RWPE1 (cell line): Measurements from ENCODE around the gene ZFP36L2.

ENCODE experiments used
- CTCF ChIA-PET: fragments of 350-600 bp; sonication (Branson Sonifier 250); formaldehyde crosslinking; extraction: SDS; loops from one replicate; lab custom pipeline; 2021; lab: Yijun Ruan, JAX
- POLR2A ChIA-PET: fragments of 400-600 bp; formaldehyde crosslinking; extraction: SDS; loops from one replicate; lab custom pipeline; 2020; ENCODE audit warnings: antibody characterized with exemption; ENCODE audit not compliant: low non-redundant PET; lab: Yijun Ruan, JAX
- DNase-seq: peaks from one replicate; pipeline ENCODE4 v3.0.0; 2012; ENCODE audit warnings: low spot score
- H3K27ac ChIP-seq: fragments of 450-650 bp; 2 replicates; pipeline ENCODE4 v1.5.1; 2017
- TF ChIP-seq, protein P1 (sequence below): fragments of 450-650 bp; conservative IDR thresholded peaks from 2 replicates; pipeline ENCODE4 v1.5.1; 2017; ENCODE audit warnings: low read depth, mild to moderate bottlenecking

Gene ZFP36L2

DNA sequence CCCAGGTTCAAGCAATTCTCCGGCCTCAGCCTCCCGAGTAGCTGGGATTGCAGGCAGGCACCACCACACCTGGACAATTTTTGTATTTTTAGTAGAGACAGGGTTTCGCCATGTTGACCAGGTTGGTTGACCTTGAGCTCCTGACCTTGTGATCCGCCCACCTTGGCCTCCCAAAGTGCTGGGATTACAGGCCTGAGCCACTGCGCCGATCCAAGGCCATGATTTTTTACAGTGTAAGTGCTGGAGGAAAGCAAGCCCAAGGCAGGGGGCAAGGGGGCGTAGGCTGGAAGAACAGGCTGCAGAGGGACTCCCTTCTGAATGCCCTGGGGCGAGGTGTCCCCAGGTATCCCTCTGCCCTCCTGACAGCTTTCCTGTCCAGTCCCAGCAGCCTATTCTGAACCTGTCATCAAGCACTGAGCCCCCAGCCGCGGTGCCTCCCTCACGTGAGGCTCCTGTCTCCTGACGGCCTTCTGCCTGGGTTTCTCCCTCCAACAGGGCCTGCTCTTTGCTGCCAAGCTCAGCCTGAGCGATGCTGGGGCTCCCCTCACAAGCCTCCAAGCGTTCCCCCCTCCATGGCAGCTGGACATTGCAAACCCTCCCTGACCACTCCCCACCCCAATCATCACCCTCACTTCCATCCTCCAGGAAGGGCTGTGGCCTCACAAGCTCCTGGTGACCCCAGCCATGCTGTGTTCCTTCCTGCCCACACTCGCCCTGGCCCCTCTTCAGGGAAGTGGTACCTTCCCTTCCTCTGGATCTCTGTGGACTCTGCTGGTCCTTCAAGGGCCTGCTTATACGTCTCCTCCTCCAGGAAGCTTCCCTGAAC is 37.6 kb downstream of the ZFP36L2 start:
- DNase-seq, result no peak
- TF ChIP-seq, protein P1, sequence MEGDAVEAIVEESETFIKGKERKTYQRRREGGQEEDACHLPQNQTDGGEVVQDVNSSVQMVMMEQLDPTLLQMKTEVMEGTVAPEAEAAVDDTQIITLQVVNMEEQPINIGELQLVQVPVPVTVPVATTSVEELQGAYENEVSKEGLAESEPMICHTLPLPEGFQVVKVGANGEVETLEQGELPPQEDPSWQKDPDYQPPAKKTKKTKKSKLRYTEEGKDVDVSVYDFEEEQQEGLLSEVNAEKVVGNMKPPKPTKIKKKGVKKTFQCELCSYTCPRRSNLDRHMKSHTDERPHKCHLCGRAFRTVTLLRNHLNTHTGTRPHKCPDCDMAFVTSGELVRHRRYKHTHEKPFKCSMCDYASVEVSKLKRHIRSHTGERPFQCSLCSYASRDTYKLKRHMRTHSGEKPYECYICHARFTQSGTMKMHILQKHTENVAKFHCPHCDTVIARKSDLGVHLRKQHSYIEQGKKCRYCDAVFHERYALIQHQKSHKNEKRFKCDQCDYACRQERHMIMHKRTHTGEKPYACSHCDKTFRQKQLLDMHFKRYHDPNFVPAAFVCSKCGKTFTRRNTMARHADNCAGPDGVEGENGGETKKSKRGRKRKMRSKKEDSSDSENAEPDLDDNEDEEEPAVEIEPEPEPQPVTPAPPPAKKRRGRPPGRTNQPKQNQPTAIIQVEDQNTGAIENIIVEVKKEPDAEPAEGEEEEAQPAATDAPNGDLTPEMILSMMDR, result no peak
- H3K27ac ChIP-seq, result 0 out of 2 replicates have a peak overlapping the region, but pooled peaks have one; percentile 10
- ChIA-PET CTCF (interaction anchor here (0.6 to 0.8 kb wide), 3 partner anchors 20 to 92 kb away, joined by 3 to 11 read pairs (median 4); no protein-coding TSS in a partner anchor), POLR2A (no interaction called here)

DNA sequence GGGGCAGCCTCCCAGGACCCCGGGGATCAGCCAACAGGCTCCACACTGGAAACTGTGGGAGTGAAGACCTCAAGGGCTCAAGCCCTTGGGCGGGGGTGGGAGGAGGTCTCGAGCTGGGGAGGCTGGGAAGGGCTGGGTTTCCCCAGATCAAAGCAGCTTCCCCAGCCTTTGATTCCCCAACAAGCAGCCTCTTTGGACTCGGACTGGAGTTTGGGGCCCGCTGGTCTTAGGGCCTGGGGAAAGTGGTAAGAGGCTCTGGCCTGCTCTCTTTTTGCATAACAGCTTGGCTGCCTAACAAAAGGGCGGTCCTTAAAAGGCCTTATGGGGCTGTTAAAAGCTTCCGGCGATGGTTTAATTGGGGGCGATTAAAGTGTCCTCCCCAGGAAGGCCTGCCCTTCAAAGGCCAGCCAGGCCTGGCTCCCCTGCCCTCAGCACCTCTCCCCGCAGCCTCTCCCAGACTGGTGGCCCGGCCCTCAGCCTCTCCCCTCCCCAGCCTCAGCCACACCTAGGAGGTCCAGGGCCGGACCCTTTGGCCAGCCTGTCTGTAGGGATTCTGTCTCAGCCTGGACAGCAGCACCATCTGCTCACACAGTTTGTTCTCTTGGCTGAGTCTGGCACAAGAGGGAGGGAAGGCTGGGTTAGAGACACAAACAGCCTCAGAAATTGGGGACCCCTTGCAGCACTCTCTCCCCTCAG is 39.6 kb downstream of the ZFP36L2 start:
- POLR2A ChIA-PET, result no interaction called here
- peak overlapping the region; percentile 22 for H3K27ac ChIP-seq
- CTCF ChIA-PET, result no interaction called here
- DNase-seq, result no peak
- TF ChIP-seq, protein P1, result no peak

DNA sequence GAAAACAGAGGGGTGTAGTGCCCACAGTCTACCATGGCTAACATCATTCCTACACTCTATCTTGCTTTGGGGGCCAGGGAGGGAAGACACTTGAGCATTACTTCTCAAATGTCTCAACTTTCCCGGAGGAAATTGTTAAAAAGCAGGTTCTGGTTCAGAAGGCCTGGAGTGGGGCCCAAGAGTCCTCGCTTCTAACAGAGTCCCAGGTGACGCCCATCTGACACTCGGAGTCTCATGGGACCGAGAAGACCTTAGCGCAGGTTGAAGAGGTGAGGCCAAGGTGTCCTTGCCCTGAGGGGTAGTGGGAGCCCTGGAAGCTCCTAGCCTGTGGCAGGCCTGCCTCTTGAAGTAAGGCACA is 40.1 kb downstream of the ZFP36L2 start:
- CTCF ChIA-PET, result no interaction called here
- TF ChIP-seq, protein P1, result no peak
- H3K27ac ChIP-seq, result peak overlapping the region; percentile 22
- DNase-seq, result no peak
- POLR2A ChIA-PET, result no interaction called here

DNA sequence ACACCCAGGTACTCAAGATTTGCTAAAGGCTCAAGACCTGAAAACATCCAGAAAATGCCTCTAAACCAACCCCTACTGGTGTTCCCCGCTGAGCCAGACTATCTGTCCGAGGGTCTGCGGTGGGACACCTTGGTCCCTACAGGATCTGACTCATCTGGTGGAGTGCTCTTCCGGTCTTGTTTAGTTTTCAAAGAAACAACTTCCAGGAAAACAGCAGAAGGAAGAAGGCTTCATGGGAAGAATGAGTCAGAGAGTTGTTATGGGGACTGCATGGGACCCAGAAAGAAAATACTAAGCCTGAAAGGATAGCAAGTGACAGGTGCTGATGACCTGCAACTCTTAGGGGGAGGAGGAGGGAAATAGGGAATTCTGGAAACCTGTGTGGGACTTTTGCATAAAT is 41.3 kb downstream of the ZFP36L2 start:
- POLR2A ChIA-PET, result no interaction called here
- CTCF ChIA-PET, result no interaction called here
- no peak for DNase-seq
- TF ChIP-seq, protein P1, result no peak
- peak overlapping the region; percentile 68; the same call in 1 of the 2 replicates for H3K27ac ChIP-seq

DNA sequence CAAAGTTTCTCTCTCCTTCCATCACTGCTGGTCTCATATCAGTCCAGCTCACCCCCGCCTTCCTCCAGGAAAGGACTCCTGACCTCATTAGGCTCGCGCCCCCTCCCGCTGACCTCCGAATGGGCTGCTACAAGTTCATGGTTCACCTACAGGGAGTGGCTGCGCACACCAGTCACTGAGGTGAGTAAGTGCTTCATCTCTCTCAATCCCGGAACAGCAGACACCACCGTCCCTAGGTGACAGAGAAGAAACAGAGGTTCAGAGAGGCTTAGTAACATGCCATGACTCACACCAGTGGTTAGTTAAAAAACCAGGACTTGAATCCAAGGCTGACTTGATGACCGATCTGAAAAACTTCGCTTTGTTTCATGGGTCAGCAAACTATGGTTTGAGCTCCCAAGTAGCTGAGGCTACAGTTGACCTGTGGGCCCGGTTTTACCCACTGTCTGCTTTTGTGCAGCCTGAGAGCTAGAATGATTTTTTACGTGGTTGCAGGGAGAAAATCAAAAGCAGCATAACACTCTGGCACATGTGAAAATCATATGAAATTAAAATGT is 42.0 kb downstream of the ZFP36L2 start:
- TF ChIP-seq, protein P1, result no peak
- POLR2A ChIA-PET, result interaction anchor here (0.7 kb wide), 1 partner anchor 234 kb away, joined by 4 read pairs; no protein-coding TSS in a partner anchor
- peak; percentile 81 for DNase-seq
- peak overlapping the region; percentile 68 for H3K27ac ChIP-seq
- CTCF ChIA-PET, result no interaction called here

DNA sequence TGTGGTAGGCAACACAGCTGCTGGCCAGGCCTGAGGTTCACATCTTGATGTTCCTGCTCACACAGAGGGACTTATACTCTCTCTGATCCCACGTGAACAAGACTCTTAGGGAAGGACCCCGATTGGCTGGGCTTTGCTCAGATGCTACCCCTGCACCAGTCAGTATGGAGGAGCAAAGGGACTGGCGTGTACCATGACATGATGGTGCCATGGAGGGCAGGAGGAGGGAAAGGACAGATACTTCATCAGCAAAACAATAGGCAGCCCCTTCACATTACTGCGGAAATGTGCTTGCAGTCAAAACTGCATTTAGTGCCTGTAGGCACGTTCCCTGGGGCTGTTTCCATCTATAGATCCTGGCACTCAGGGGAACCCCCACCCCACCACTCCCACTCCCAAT is 42.7 kb downstream of the ZFP36L2 start:
- ChIA-PET CTCF (interaction anchor here (0.7 kb wide), 1 partner anchor 37 kb away, joined by 3 read pairs; no protein-coding TSS in a partner anchor), POLR2A (interaction anchor here (0.7 kb wide), 1 partner anchor 235 kb away, joined by 4 read pairs; no protein-coding TSS in a partner anchor)
- H3K27ac ChIP-seq, result peak overlapping the region; percentile 68
- no peak for DNase-seq
- TF ChIP-seq, protein P1, result no peak
